IPS-NIHi11 (cell line): ENCODE measurements around the gene PPARD.
"Not testable (repeated sequence)": the region's sequence is repeated elsewhere in the genome, so short reads cannot be mapped to it uniquely, and the experiment has no call there.

Source experiments
- DNase-seq: peaks from one replicate; pipeline ENCODE4 v3.0.0; 2012; ENCODE audit warnings: mixed read lengths, low spot score

The PPARD gene

GRCh38 chr6:35381132-35381531, 38.8 kb downstream of the PPARD start:
- DNase-seq = no peak

GRCh38 chr6:35382015-35382414, 39.7 kb downstream of the PPARD start:
- no peak for DNase-seq

DNA sequence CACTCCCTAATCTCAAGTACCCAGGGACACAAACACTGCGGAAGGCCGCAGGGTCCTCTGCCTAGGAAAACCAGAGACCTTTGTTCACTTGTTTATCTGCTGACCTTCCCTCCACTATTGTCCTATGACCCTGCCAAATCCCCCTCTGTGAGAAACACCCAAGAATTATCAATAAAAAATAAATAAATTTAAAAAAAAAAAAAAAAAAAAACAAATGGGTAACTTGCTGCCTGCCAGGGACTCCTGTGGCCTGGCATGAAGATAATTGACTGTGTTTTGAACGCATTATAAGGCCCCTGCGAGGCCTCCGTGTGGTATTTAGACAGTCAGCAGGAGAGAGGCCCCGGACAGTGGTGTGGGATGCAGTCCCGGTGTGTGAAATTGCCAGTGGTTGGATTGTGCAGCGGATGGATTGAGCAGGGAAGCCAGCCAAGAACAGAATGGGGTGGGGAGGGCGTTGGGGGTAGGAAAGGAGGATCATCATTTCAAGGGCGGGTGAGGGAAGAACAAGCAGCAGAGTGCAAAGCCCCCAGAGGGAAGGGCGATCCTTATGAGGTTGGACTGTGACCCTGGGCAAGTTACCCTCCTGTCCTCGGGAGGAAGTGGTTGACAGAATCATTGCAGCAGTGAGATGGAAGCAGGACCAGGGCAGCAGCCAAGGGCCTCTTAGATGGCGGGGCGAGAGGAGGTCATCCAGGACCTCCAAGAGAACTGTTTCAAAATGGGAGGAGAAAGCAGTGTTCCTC, 43.3 kb downstream of the PPARD start:
- no peak for DNase-seq

DNA sequence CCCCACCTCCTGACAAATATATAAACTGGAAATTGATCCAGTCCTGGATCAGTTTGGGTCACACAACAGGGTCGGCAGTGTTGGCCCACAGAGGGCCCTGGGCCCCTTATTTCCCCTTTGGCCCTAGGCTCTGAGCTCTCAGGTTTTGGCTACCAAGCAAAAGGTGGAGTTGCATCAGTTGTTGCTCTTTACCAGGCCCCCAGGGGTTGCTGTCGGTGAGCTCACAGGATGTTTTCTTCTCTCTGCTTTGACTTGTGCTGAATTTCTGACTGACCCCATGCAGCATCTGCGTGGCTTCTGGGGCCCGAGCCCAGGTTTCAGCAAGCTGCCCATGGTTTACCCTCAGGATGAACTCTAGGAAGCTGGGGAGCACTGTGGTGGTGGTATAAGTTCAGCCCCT, 44.6 kb downstream of the PPARD start:
- no peak for DNase-seq

- DNase-seq = no peak
Measured at GRCh38 chr6:35388030-35388429, 45.7 kb downstream of the PPARD start.

GRCh38 chr6:35388772-35389352, 46.5 kb downstream of the PPARD start:
- DNase-seq = no peak

- DNase-seq = not testable (repeated sequence)
Measured at GRCh38 chr6:35389386-35389785, 47.0 kb downstream of the PPARD start.

DNA sequence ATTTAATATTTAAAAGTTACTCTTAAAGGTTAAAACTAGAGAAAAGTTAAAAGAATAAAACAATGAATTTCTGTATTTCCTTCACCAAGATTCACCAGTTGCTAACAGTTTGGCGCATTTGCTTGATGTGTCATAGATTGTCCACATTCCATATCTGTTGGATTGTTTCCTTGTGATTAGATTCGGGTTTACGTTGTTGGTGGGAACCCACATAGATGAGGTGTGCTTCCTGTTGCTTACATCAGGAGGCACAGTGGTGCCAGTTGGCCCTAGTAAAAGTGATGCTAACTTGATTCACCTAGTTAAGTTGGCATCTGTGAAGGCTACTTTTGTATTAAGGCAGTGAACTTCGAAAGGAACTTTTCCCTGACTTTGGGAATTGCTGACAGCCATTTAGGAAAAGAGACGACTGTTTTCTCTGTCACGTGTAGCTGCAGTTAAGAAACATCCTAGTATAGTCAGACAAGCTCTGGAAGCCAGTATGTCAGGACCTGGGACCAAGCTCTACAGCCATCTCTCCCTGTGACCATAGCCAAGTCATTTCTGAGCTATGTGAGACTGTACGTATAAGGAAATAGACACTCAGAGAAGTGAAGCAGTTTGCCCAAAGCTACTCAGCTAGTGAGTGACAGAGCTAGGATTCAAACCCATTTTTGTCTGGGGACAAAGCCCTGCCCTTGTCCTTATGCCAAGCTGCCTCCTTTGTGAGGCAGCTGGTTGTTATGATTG, 49.0 kb downstream of the PPARD start:
- no peak for DNase-seq

DNA sequence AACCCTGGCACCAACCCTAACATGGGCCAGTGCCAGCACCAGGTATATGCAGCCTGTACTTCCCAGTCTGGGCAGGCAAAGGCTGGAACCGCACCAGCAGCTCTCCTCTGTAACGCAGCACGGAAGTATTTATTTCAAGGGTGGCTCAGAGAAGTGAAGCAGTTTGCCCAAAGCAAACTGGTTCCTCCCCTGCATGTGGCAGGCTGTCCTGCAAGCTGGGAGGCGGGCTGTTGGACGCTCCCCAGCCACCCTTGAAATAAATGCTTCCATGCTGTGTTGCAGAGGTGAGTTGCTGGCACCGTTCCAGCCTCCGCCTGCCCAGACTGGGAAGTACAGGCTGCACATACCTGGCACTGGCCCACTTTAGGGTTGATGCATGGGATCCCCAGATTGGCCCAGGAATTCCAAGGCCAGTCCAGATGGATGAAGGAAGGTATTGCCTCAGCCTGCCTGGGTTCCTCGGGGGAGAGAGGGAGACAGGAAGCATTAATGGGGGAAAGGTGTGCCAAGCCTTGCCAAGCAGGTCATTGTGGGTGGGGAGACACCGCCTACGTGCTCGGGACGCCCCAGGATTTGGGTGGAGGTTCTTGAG, 49.8 kb downstream of the PPARD start:
- peak; percentile 55 for DNase-seq

DNA sequence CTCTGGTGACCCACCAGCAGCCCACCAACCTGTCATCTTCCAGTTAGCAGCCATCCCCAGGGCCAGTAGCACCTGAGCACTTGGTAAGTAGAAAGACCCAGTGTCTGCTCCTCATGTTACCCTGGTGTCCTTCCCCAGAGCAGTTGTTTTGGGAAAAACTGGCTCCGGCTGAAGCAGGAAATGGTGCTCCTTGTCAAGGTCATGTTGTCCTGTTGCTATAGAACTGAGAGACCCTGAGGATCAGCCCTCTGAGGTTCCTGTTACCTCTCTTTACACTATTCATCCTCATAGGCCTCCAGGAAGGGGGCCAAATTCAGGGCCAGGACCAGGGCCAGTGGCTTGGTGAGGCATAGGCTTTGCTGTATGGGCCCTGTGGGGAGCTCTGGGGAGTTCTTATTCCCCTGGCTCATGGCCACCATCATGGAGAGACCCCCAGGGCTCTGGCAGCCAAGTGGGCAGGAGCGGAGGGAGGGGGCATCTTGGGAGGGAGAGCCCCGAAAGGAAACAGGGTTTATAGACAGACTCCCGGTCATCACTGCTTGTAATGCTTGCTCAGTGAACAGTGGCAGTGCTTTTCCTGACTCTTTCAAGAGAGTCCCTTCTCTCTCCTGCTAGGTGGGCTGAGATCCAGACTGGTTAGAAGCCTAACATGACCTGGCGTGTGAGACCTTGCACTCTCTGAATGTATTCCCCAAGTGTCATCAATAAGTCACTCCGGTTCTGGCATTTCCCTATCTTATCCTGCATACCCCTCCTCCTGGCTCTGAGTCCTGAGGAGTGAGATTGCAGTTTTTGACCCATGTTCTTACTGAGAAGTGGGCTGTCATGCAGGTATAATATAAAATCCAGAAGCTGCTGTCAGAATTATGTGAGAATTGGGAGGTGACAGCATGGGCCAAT, 50.7 kb downstream of the PPARD start:
- no peak for DNase-seq

- no peak for DNase-seq
Measured at GRCh38 chr6:35396991-35397390, 54.6 kb downstream of the PPARD start.

DNA sequence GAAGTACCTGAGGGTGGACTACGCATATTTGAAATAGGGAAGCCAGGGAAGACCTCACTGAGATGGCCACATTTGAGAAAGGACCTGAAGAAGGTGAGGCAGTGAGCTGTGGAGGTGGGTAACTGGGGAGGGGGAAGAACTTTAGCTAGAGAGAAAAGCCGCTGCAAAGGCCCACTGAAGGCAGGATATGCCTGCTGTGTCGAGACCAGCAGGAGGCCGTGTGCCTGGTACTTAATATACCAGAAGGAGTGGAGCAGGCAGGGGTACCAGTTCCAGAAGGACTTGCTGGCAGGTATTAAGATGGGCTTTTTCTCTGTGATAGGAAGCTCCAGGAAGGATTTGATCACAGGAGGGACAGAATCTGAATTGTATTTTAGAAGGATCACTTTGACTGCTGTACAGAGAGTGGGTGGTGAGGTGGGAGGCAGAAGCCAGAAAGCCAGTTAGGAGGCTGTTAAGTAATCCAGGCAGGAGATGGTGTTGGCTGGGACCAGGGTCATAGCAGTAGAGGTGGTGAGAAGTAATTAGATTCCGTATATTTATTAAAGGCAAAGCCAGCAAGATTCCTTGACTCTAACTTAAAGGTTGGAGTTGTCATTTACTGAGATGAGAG, 55.6 kb downstream of the PPARD start:
- no peak for DNase-seq

- no peak for DNase-seq
Measured at GRCh38 chr6:35398526-35398925, 56.2 kb downstream of the PPARD start.

GRCh38 chr6:35400111-35400510, 57.8 kb downstream of the PPARD start:
- no peak for DNase-seq

DNA sequence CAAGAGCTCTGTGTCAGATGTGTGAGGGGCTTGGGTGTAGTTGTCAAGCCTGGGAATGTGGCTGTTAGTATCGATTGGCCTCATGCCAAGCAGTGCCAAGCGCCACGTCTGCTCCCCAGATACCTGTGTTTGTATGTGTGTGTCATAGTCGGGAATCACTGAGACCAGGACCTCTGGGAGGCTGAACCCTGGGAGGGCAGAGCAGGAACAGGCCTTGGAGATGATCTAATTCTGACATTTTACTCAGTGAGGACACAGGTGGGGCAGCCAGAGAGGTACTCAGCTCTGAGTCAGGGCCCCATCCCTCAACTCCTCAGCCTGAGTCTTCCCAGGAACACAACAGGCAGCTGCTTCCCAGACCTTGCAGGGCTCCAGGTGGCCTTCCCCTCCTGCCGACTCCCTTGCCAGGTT, 58.5 kb downstream of the PPARD start:
- no peak for DNase-seq

DNA sequence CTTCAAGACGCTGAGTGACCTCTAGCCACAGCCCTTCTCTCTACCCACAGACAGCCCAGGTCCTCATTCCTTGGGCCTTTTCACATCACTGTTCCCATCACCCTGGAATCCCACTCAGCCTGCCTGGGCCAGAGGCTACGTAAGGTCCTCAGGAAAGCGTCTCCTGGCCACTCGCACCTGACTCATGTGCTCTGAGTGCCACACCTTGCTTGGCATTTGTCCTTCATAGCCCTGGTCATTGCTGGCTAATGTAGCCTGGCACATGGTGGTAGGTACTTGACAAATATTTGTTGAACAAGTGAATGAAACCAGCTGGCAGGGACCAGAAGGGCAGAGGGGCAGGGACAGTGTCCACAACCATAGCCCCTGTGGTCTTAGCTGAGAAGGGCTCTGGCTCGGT, 59.2 kb downstream of the PPARD start:
- no peak for DNase-seq

DNA sequence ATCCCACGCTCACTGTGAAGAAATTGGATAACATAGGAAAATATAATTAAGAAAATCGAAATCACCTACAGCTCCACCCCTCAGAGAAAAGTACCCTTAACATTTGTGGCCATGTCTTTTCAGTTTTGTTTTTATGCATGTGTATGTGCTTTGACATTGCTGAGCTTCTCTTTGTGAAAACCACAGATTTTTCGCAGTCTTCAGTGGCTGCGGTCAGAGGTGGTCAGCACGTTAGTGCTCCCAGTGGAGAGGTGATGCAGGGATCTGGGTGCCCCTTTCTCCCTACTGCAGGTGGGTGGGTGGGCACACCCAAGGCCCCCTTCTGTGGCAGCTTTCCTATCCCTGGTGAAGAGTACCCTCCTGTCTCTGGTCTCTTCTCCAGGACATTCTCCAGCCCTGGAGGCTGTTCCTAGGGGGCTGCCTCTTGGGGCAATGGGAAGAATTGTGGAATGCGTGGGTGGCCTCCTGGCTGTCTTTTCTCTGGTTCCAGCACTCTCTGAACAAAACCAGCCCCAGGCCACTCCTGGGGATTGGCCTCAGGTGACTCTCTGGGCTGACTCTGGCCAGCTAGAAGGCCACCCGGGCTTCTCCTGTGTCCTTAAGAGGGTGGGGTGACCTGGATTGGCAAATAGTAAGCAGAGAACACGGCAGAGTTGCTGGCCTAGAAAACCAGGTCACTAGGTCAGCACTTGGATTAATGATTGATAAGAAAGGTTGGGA, 59.9 kb downstream of the PPARD start:
- no peak for DNase-seq

DNA sequence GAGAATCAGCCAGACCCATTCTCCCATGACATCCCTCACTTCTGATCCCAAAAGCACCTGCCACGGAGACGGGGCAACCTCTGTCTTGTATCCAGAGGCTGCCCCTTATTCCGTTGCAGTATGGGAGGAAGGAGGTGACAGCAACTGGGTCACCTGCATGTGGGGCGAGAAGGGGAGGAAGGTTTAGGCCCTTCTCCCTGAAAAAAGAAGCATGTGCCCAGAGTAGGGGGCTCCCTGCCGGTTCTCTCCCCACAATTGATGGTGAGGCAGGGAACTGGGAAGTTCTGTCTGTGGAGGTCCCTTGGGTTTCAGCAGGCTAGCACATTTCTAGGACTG, 60.5 kb downstream of the PPARD start:
- no peak for DNase-seq

DNA sequence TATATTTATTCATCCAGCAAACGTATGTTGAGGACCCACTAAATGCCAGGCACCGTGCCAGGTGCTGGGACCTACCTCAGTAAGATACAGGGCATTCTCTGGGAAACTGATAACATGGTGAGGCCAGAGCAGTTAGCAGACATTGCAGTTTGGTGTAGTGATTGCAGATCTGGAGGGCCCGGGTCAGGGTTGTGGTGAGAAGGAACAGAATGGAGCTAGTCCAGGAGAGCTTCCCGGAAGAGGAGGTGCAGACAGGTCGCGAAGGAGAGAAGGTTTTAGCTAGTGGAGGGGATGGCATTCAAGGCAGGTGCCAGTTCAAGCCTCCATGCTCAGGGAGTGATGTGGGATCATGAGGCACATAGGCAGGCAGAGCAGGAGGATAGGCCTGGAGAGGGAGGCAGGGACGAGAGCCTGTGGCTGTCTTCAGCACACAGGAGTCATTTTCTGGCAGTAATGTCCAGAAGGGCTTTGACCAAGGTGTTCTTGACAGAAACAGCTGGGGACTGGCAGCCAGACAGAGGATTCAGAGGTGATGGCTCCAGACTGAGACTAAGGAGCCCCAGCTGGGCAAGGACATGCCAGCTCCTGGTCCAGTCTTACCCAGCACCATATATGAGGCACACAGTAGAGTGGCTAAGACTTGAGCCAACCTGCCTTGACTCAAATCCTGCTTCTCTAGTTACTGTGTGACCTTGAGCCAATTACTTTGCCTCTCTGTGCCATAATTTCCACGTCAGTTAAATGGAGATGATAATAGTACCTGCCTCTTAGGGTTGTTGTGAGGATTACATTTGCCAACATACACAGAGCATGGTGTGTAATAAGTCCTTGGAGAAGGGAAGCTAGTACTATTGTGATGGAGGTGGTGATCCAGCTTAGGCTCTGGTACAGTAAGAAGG, 61.4 kb downstream of the PPARD start:
- no peak for DNase-seq
